Duodenal mucosa (tissue), 2 donors: ENCODE results near the gene FAM193B.

Experiments
- H3K27ac ChIP-seq: one replicate; pipeline ENCODE4 v1.7.0; 2013; ENCODE audit warnings: low read depth, low read length
- H3K27me3 ChIP-seq, 2 donors: one replicate each; pipeline ENCODE4 v1.7.0; 2013; ENCODE audit warnings: low read length in 2 of 2, control low read depth in 1 of 2; ENCODE audit not compliant: insufficient read depth in 2 of 2, control insufficient read depth in 1 of 2
- H3K36me3 ChIP-seq, 2 donors: one replicate each; pipeline ENCODE4 v1.7.0; 2013; ENCODE audit warnings: low read length in 2 of 2, control low read depth in 1 of 2; ENCODE audit not compliant: insufficient read depth in 2 of 2, control insufficient read depth in 1 of 2
- H3K4me1 ChIP-seq, 2 donors: one replicate each; pipeline ENCODE4 v1.7.0; 2013; ENCODE audit warnings: low read length in 2 of 2, control low read depth in 1 of 2; ENCODE audit not compliant: insufficient read depth in 2 of 2, control insufficient read depth in 1 of 2
- H3K4me3 ChIP-seq, 2 donors: one replicate each; pipeline ENCODE4 v1.7.0; 2013; ENCODE audit warnings: low read length in 2 of 2, low read depth in 1 of 2
- H3K9ac ChIP-seq, 2 donors: one replicate each; pipeline ENCODE4 v1.7.0; 2013; ENCODE audit warnings: low read length in 2 of 2, low read depth in 1 of 2
- H3K9me3 ChIP-seq, 2 donors: one replicate each; pipeline ENCODE4 v1.7.0; 2013; ENCODE audit warnings: low read length in 2 of 2, control low read depth in 1 of 2; ENCODE audit not compliant: control insufficient read depth in 1 of 2

The FAM193B gene

GRCh38 chr5:177482359-177482795, 72.0 kb downstream of the FAM193B start:
- H3K4me1 ChIP-seq, result peaks cover 12 to 15% of the 10 kb centered on the region in 2 donors
- no peak overlapping the region for H3K27ac ChIP-seq
- H3K36me3 ChIP-seq, result peaks cover 0 to 7% of the 10 kb centered on the region in 2 donors

GRCh38 chr5:177479774-177480173, 74.6 kb downstream of the FAM193B start:
- H3K9me3 ChIP-seq, result no peaks in the 10 kb centered on the region
- no peaks in the 10 kb centered on the region for H3K27me3 ChIP-seq
- H3K4me3 ChIP-seq, result no peak overlapping the region
- H3K27ac ChIP-seq, result no peak overlapping the region
- H3K36me3 ChIP-seq, result peaks cover 0 to 6% of the 10 kb centered on the region in 2 donors
- H3K9ac ChIP-seq, result no peak overlapping the region
- H3K4me1 ChIP-seq, result peaks cover 12 to 15% of the 10 kb centered on the region in 2 donors

More at GRCh38 chr5:177482359-177482795, 72.0 kb downstream of the FAM193B start:
- Histone ChIP-seq H3K27me3 (no peaks in the 10 kb centered on the region), H3K4me3 (no peak overlapping the region), H3K9me3 (no peaks in the 10 kb centered on the region), H3K9ac (no peak overlapping the region)

DNA sequence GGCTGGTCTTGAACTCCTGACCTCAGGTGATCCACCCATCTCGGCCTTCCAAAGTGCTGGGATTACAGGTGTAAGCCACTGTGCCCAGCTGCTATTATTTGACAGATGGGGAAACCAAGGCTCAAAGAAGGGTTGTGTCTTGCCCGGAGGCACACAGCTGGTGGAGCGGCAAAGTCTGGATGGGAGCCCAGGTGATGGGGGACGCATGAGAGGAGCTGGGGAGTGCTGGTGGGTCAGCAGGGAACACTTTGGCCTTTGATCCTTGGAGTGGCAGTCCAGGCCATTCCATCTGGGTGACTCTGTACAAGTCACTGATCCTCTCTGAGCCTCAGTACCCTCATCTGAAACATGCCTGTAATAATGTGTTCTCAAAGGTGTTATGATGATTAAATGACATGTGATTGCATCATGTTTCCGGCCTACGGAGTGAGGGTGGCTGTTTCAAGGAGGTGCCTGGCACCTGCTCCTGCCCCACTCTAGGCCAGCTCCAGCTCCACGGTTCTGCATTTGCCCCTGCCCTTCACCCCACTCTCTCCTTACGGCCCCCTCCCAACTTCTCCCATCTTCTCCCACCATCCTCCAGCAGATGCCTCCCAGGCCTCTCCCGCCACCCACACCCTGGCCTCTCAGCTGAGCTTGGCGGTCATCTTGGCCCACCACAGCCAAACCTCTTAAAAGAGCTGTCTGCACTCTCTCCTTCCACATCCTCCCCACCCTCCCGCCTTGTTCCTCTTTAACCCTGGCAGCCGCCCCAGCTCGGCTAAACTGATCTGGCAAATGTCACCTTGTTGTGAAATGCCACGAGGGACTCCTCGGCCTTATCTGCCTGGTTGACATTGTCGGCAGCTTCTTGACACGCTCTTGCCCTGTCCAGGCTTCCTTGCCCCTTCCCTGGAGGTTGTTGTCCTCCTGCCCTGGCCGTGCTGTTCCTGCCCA, 75.4 kb downstream of the FAM193B start:
- Histone ChIP-seq H3K4me1 (peaks cover 12 to 15% of the 10 kb centered on the region in 2 donors), H3K27ac (no peak overlapping the region), H3K9me3 (no peaks in the 10 kb centered on the region), H3K27me3 (no peaks in the 10 kb centered on the region), H3K4me3 (no peak overlapping the region), H3K36me3 (peaks cover 0 to 4% of the 10 kb centered on the region in 2 donors), H3K9ac (no peak overlapping the region)

DNA sequence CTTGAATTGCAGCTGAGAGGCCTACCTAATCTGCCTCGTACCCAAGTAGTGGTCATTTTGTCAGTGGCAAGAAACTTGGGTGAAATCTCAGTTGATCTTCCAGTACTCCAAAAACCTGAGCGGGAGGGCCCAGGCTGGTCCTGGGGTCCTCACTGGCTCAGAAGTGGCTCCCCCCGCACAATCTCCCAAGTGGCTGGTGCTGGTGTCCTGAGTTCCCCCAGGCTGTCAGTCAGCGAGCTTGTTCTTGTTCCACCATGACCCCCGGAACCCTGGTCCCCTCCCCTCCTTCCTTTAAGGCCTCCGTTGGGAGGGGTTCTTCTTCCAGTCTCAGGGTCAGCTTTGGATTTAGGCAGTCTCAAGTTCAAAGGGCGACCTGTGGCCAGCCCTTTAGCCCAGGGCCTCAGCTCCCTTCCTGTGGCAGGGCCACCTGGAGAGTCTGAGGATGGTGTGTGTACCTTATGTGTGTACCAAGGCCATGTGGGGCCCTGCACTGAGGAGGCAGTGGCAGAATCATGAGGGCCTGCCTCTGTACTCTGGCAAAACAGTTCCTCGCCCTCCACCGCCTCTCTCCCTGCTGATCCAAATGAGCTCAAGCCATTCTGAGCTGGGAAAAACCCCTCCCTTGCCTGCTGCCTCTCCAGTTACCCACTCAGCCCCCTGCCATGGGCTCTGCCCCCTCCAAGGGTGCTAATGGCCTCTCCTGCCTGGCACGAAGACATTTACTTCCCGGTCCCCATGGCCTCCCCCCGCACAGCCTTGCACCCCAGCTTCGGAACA, 76.5 kb downstream of the FAM193B start:
- H3K36me3 ChIP-seq, result no peaks in the 10 kb centered on the region
- peaks cover 12 to 15% of the 10 kb centered on the region in 2 donors for H3K4me1 ChIP-seq
- H3K9me3 ChIP-seq, result no peaks in the 10 kb centered on the region
- no peak overlapping the region for H3K4me3 ChIP-seq
- H3K27ac ChIP-seq, result no peak overlapping the region
- no peak overlapping the region for H3K9ac ChIP-seq
- no peaks in the 10 kb centered on the region for H3K27me3 ChIP-seq

DNA sequence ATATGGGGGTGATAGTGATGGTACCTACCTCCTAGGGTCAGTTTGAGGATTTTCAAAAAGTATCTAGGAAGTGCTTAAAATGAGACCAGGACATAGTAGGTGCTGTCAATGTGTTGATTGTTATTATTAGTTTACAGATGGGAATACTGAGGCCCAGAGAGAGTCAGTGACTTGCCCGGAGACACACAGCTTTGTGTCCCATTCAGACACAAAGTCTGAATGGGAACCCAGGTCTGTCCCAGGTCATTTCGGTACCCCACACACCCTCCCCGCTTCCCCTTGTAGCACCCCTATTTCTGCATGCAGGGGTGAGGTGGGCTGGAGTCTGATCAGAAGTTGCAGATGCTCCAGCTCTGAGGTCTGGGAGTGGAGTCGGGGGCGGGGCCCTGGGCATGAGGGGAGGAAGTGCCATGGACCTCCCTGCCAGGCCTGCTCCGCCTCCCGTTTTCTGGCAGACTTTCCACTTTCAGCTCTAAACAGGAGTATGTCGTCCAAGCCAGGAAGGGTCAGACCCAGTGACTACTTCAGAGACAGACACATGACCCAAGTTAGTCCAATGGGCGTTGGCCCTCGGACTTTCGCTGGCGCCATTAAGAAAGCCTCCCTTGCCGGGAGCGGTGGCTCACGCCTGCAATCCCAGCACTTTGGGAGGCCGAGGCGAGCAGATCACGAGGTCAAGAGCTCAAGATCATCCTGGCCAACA, 77.7 kb downstream of the FAM193B start:
- no peak overlapping the region for H3K4me3 ChIP-seq
- no peak overlapping the region for H3K27ac ChIP-seq
- H3K4me1 ChIP-seq, result peaks cover 23 to 25% of the 10 kb centered on the region in 2 donors
- H3K36me3 ChIP-seq, result no peaks in the 10 kb centered on the region
- no peak overlapping the region for H3K9ac ChIP-seq
- H3K9me3 ChIP-seq, result no peaks in the 10 kb centered on the region
- H3K27me3 ChIP-seq, result no peaks in the 10 kb centered on the region

GRCh38 chr5:177475563-177476427, 78.6 kb downstream of the FAM193B start:
- H3K4me1 ChIP-seq, result peaks cover 30 to 31% of the 10 kb centered on the region in 2 donors

DNA sequence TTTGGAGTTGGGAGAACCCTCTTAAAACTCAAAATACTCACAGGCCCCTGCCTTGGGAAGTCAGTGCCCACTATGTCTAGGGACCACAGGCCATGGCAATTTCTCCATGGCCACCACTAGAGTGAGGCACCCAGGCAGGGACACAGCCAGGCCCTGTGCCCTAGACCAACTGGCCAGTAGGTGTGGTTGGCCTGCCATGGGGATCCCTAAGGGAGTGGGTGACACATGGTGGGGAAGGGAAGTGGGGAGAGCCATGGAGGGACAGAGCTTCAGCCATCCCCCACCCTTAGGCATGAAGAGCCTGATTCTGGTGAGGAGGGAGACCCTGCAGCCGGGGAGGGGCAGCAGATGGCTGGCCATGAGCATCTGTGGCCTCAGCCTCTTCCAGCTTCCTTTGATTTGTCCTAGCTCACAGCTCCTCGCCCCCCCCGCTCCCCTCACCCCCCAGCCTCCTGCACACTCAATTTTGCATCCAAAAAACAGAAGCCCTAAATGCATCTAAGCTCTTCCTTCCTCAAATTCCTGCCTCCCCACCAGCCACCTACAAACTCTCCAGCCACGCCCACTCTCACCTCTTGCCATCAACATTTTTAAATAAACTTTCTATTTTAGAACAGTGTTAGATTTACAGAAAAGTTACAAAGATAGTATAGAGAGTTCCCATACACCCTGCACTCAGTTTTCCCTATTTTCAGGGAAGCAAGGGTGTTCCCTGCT, 79.4 kb downstream of the FAM193B start:
- Histone ChIP-seq H3K27me3 (no peaks in the 10 kb centered on the region), H3K27ac (no peak overlapping the region), H3K36me3 (no peaks in the 10 kb centered on the region), H3K4me3 (no peak overlapping the region), H3K9ac (no peak overlapping the region), H3K9me3 (no peaks in the 10 kb centered on the region), H3K4me1 (peaks cover 29 to 30% of the 10 kb centered on the region in 2 donors)

More at GRCh38 chr5:177475563-177476427, 78.6 kb downstream of the FAM193B start:
- Histone ChIP-seq H3K4me3 (no peak overlapping the region), H3K36me3 (no peaks in the 10 kb centered on the region), H3K9me3 (no peaks in the 10 kb centered on the region), H3K9ac (no peak overlapping the region), H3K27me3 (no peaks in the 10 kb centered on the region), H3K27ac (no peak overlapping the region)

DNA sequence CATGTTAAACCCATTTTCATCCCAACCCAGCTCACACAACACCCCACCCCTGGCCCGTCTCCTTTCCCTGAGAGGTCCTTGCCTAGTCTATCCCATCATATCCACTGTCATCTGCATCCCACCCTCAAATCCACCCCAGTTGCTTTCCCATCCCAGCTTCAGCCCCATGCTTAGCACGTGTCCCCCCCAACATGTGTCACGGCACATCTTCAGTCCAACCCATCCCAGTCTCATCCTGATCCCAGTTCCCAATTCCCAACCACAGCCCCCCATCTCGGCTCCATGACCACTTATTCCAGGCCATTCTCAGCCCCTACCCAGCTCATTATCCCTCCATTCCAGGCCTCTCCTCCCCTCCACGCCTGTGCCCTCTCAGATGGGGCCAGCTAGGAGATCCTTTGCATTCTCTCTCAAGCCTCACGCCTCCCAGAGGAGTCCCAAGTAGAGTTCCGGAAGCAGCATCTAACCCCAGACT, 80.3 kb downstream of the FAM193B start:
- H3K9ac ChIP-seq, result no peak overlapping the region
- H3K27me3 ChIP-seq, result no peaks in the 10 kb centered on the region
- H3K9me3 ChIP-seq, result no peaks in the 10 kb centered on the region
- no peaks in the 10 kb centered on the region for H3K36me3 ChIP-seq
- no peak overlapping the region for H3K27ac ChIP-seq
- no peak overlapping the region for H3K4me3 ChIP-seq
- peaks cover 20 to 21% of the 10 kb centered on the region in 2 donors for H3K4me1 ChIP-seq
